Left colon (tissue), 2 donors: ENCODE measurements around the gene PUS1. TPM values are rescaled to one million over a fixed set of nuclear protein-coding genes. Genes with fewer than 3 reads are reported as not detected.
"Not testable (repeated sequence)": the region's sequence is repeated elsewhere in the genome, so short reads cannot be mapped to it uniquely, and the experiment has no call there.

ENCODE experiments used
- ATAC-seq: fragments of 200-7000 bp; cut with Tn5 transposase; one replicate; pipeline ENCODE4 v1.9.1; 2020; ENCODE audit warnings: mild to moderate bottlenecking, moderate library complexity
- DNase-seq, 2 donors: peaks; one replicate each; pipeline ENCODE4 v3.0.0-alpha.2; 2020
- intact Hi-C, 2 donors: fragments of 100-400 bp; cut with DNase I in 1 of 2; cut with micrococcal nuclease in 1 of 2; formaldehyde crosslinking; loops; one replicate each; pipeline versions ENCODE4 v1.11.2 to v1.14.0; 2022; cut with DNase I, micrococcal nuclease
- total RNA-seq, 2 donors: library from RNA; stranded (reverse); fragmentation: NEBNext Ultra II Directional; extraction: Animal tissue kit (Norgen Biotek cat#: 25700); gene quantifications; one replicate each; pipeline ENCODE4 v1.2.1, GENCODE V29; 2021
- donor health status: DM: no; HTN: no; CAD: no.
- donor health status: DM: yes; HTN: yes; CAD: no.

The PUS1 gene
- total RNA-seq, 2 donors from 2014 or later = 19.7 to 31.8 TPM

DNA sequence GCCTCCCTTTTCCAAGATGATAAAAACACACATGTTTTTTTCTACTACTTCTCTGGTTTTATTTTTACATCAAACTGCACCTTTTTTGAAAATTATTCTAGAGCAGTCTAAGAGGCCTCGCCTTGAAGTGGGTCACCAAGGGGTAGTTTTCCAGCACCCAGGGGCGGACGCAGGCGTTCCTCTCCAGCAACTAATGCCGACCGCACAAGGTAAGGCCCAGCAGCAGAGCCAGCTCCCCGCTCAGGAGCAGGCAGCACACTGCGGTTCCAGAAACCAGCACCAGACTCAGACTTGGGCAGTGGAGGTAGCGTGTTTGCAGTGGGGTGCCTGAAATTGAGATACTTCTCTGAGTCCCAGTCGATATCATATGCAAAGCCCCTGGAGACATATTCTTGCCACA, 52.3 kb downstream of the PUS1 start:
- ATAC-seq = no peak
- intact Hi-C loops = no loop called here

DNA sequence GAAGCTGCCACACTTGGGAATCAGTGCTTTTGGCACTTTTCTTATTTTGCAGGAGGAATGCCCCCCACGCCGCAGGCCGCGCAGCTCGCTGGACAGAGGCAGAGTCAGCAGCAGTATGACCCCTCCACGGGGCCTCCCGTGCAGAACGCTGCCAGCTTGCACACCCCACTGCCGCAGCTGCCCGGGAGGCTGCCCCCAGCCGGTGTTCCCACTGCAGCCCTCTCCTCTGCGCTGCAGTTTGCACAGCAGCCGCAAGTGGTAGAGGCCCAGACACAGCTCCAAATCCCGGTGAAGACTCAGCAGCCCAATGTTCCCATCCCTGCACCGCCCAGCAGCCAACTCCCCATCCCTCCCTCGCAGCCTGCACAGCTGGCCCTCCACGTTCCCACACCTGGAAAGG, 53.0 kb downstream of the PUS1 start:
- DNase-seq (no peak), ATAC-seq (no peak)
- intact Hi-C loops = no loop called here

More for the DNA sequence above, 52.3 kb downstream of the PUS1 start:
- no peak for DNase-seq

DNA sequence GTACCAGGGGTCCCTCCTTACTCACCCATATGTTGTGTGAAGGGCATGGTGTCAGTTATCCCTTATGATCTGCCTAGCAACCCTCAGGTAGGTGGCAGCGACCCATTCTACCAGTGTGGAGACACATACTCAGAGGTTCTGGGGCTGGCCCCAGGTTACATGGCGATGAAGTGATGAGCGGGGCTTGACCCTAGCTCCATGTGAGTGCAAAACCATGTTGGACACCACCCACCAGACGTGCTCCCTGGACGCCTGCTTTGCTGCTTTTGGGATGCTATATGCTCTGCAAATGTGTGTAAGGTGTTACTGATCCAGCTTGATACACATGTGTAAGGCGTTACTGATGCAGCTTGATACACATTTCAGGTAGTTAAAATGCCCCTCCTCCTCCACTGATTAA, 54.0 kb downstream of the PUS1 start:
- intact Hi-C loops = no loop called here

DNA sequence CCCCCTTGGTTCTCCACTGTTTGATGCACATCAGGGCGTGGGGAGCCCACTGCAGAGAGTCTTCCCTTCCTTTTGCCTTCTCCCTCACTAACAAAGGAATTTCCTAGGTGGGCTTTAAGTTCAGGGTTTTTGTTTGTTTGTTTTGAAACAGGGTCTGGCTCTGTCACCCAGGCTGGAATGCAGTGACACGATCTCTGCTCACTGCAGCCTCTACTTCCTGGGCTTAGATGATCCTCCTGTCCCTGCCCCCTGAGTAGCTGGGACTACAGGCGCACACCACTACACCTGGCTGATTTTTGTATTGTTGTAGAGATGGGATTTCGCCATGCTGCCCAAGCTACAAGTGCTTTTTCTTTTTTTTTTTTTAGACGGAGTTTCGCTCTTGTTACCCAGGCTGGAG, 54.5 kb downstream of the PUS1 start:
- intact Hi-C loops = no loop called here
- ATAC-seq = no peak
- DNase-seq = no peak

More for the DNA sequence above, 54.0 kb downstream of the PUS1 start:
- DNase-seq (no peak), ATAC-seq (no peak)

DNA sequence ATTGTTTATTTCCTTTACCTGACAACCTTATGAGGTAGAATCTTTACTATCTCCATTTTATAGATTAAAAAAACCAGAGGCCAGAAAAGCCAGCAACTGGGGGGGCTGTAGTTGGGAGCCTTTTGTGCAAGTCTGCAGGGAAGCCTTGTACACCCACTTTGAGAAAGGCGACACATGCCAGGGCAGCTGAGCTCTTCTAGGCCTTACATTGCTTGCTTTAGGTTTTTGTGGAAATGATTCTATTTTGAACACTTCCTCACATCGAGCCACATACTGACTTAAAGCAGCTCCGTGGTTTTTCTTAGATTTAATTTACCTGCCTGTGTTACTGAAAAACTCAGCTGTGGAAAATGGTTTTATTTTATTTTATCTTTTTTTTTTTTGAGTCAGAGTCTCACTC, 55.3 kb downstream of the PUS1 start:
- DNase-seq (no peak), ATAC-seq (no peak)
- intact Hi-C loops = no loop called here

DNA sequence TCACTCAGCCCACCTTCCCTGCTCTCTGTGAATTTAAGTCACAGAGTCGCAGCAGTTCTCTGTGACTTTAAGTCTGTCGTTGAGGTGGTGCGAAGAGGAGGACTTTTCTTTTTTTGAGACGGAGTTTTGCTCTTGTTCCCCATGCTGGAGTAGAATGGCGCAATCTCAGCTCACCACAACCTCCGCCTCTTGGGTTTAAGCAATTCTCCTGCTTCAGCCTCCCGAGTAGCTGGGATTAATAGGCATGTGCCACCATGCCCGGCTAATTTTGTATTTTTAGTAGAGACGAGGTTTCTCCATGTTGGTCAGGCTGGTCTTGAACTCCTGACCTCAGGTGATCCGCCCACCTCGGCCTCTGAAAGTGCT, 56.4 kb downstream of the PUS1 start:
- not testable (repeated sequence) for ATAC-seq

DNA sequence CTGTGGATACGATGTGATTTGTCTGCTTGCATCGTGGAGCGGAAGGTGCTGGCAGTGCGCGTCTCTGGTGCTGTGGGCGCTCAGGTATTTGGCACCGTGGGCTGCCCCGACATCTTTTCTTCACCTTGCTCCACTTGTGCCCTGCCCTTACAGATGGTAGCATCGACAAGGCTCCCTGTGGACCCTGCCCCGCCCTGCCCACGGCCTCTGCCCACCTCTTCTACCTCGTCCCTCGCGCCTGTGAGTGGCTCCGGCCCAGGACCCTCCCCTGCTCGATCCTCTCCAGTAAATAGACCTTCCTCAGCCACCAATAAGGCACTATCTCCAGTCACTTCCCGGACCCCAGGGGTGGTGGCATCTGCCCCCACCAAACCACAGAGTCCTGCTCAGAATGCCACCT, 57.3 kb downstream of the PUS1 start:
- DNase-seq (no peak), ATAC-seq (no peak)
- intact Hi-C loops = no loop called here

More for the DNA sequence above, 56.4 kb downstream of the PUS1 start:
- intact Hi-C loops, DNase-seq: not testable (repeated sequence)

DNA sequence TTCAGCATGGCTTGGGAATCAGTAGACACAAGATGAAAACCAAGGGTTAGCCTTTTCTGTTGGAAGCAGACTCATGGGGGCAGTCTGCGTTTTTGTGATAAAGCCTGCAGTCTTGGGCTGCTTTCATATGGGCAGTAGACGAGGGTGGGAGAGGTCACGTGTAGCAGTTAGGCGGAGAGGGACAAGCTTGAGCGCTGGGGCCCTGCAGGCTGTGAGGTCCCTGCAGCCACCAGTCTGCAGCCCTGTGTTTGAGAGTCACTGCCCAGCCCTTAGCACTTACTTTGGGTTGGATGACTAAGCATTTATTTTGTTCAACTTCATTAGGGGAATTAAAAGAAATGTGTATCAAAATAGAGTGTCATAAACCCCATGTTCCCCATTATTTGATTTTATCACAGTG, 57.8 kb downstream of the PUS1 start:
- DNase-seq = no peak
- intact Hi-C loops = no loop called here
- ATAC-seq = no peak

DNA sequence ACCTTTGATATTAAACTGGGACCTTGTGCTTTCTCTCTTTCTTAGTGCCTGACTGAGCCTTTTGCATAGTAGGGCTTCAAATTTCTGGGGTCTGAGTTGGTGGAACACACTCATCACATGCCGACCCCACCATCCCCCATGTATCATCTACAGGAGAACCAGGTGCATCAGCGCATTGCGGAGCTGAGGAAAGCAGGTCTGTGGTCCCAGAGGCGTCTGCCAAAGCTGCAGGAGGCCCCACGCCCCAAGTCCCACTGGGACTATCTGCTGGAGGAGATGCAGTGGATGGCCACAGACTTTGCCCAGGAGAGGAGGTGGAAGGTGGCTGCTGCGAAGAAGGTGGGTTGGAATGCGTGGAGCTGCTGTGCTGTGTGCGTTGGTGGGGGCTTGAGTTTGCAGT, 58.5 kb downstream of the PUS1 start:
- no peak for DNase-seq
- intact Hi-C loops = no loop called here
- ATAC-seq = no peak

DNA sequence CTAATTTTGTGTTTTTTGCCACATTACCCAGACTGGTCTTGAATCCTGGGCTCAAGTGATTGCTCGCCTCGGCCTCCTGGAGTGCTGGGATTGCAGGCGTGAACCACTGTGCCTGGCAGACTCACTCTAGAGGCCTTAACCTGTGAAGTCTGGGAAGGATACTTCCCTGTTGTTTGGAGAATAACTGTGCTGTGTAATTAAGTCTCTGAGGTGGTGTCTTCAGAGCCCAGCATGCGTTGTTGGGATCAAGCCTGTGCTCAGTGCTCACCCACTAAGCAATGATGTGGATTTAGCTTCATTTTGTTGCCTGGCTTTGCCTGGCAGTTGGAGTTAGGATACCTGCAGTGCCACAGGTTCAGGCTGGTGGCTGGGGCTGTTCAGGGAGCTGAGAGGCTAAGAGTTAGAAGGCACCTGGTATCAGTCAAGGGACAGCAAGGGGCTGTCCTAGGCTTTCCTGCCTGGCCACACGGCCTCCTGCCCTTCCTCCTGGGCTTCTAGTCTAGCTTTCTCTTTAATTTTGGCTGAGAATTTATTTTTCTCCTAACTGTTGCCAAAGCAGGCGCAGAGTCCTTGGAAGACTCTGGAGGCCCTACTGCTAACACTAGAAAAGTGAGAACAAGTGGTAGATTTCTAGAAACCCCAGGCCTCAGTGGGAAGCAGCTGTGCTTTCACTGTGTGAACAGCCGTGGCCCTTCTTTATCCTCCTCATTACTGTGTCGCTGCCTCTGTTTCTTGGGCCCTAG, 59.1 kb downstream of the PUS1 start:
- DNase-seq (no peak), ATAC-seq (no peak)
- intact Hi-C loops = no loop called here

DNA sequence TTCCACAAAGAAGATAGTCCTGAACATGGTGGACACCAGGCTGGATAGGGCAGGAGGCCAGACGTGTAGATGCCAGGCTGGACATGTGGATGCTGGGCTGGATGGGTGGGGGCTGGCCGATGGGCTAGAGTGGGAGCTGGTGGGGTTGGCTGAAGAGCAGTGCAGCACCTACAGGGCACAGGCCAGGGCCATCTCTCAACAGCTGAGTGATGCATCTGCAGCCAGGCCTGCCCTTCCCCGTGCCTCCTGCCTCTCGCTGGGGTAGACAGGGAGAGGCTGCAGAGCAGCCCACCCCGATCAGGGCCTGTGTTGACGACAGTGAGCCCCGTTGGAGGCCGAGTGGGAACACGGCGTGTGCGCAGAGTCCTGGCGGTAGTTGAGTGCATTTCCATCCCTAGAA, 59.9 kb downstream of the PUS1 start:
- ATAC-seq (no peak), DNase-seq (no peak)
- intact Hi-C loops = no loop called here

DNA sequence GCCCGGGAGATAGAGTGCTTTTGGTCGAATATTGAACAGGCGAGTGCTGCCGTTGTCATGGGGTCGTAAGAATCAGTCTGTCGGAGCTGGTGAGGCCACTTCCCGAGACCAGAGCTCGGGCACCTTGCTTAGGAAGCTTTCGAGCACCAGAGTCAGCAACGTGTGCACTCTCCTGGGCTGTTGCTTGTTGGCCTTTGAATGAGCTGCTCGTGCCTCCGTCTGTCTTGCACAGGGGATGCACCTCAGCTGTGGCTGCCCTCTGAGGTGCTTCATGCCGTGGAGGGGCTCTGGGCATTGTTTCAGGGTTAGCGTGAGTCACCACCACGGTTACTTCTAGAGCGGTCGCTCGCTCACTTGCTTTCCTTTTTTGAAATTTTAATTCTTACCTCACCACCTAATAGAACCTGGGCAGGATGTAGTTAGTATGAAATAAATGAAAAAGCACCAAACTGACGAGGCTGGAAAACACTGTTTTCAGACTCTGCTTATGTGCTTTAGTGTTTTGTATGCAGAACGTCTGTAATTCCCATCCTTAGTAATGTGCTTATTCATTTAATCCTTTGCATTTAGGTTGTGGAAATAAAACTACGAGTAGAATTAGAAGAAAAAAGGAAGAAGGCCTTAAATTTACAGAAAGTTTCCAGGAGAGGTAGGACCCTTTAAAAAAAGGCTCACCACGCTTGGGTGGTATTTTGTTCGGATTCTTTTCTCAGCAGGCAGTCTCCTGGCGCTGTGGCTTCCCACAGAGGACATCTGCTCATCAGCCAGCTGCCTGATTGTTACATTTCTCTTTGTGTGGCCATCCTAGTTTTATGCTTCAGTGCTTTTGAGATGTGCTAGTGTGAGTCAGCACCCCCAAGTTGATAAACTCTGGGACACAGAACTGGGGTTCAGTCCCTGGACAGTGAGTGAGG, 61.2 kb downstream of the PUS1 start:
- intact Hi-C loops = no loop called here
- DNase-seq (no peak), ATAC-seq (no peak)

DNA sequence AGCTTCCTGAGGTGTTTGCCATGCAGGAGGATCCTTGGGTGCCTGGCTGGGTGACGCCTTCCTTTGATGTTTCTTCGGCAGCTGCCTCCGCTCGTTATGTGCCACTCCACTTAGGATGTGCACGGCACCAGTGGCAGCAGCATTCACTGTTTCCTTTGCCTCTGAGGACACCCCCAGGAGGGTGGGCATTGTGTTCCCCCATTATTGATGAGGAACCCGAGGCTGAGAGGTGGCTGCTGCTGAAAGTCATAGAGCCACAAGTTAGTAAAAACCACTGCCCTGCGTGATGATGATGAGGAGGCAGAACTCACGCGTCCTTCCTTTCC, 61.9 kb downstream of the PUS1 start:
- ATAC-seq = no peak
- intact Hi-C loops = no loop called here
- DNase-seq = no peak

DNA sequence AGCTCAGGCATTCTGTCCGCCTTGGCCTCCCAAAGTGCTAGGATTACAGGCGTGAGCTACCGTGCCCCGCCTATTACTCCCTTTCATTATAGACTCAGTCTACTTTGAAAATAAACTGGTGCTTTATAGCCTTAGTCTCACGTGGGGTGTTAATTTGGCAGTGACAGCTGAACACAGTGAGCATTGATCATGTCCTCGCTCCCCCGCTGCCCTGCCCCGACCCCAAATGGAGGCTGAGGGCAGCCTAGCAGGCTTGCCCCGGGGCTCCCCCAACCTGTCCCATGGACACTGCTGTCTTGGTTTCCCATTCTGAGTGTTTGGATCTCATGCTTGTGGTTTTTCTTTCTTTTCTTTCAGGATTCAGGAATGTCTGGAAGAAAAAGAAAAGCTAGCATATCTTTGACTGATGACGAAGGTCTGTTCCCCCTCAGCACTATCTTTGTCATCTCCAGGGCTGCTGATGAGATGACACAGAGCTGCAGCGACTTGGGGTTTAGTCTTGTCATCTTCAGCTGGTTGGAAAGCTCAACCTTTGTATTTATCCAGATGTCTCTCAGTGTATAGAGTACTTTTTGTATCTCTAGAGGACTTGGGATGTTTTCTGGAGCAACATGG, 62.8 kb downstream of the PUS1 start:
- no peak for ATAC-seq
- intact Hi-C loops = no loop called here
- DNase-seq = no peak

DNA sequence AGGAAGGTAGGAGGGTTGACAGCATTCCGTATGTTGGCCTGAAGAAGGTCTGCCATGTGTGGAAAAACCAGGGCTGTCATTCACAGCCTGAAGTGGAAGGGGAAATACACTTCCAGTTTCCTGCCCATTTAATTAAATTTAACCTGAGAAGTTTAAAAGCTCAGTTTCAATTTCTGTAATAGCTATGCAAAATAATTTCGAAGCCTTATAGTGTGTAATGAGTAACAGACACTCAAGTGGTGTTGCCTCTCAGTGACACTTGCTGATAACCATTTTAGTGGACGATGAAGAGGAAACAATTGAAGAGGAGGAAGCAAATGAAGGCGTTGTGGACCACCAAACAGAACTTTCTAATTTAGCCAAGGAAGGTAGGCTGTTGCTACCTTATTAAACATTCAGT, 65.5 kb downstream of the PUS1 start:
- DNase-seq (no peak), ATAC-seq (no peak)
- intact Hi-C loops = no loop called here

Other genes with a start within 250 kb of the PUS1 start
- 10 to 100 TPM; 34.2 to 41.1 TPM for gene SFSWAP, start 218.2 kb upstream of the PUS1 start, total RNA-seq
- 1 to 10 TPM in 1 of 2 donors, under 1 TPM in 1; 0.76 to 1.6 TPM for gene MMP17, start 100.9 kb upstream of the PUS1 start, total RNA-seq
- gene ULK1, start 34.7 kb upstream of the PUS1 start, total RNA-seq = 10 to 100 TPM; 18.0 to 29.8 TPM
- 10 to 100 TPM; 28.2 to 38.2 TPM for gene EP400, start 20.7 kb downstream of the PUS1 start, total RNA-seq
- gene DDX51, start 215.0 kb downstream of the PUS1 start, total RNA-seq = 10 to 100 TPM; 15.2 to 16.7 TPM
- 10 to 100 TPM; 13.3 to 19.9 TPM for gene NOC4L, start 215.2 kb downstream of the PUS1 start, total RNA-seq